GM23248 (cell line): ENCODE results near the gene UBAP2.

Source experiments
- EZH2 ChIP-seq: fragments of 200-600 bp; sonication (generic); IDR thresholded peaks from 2 replicates; pipeline ENCODE4 v1.6.1; 2018; ENCODE audit warnings: antibody characterized with exemption, mild to moderate bottlenecking; ENCODE audit not compliant: insufficient read depth, poor library complexity, severe bottlenecking
- EZH2phosphoT487 ChIP-seq: fragments of 200-600 bp; sonication (generic); IDR thresholded peaks from 2 replicates; pipeline ENCODE4 v1.6.1; 2018; ENCODE audit warnings: antibody characterized with exemption, moderate library complexity, mild to moderate bottlenecking, low read depth; ENCODE audit not compliant: insufficient read depth

GRCh38 chr9:34001298-34001697 is 47.4 kb downstream of the UBAP2 start:
- TF ChIP-seq EZH2 = no peak
- no peak for TF ChIP-seq EZH2phosphoT487
